Right lobe of liver (tissue), 4 donors: ENCODE data around the gene PEX3.

ENCODE experiments used
- CTCF ChIP-seq, 4 donors: fragments of 200-600 bp in 3 of 4; fragments of 450-650 bp in 1 of 4; IDR thresholded peaks; one replicate each; pipeline versions ENCODE4 v1.5.1 to v1.8.0; 2016 to 2022; ENCODE audit warnings: antibody characterized with exemption in 4 of 4, mild to moderate bottlenecking in 2 of 4
- POLR2A ChIP-seq: fragments of 450-650 bp; IDR thresholded peaks from one replicate; pipeline ENCODE4 v1.6.1; 2017; ENCODE audit warnings: antibody characterized with exemption, mild to moderate bottlenecking
- donor health status: DM: no; HTN: no; CAD: no.
- donor health status: DM: no; HTN: no; CAD: no.
- donor health status: DM: no; HTN: yes; CAD: no.

- no peak for TF ChIP-seq CTCF (IDR thresholded peaks at IDR 0.05)
- TF ChIP-seq POLR2A: no peak
Observed at GRCh38 chr6:143528164-143528811, 77.7 kb downstream of the PEX3 start.
